Measurements from ENCODE around the gene SLC7A11. TPM values are rescaled to one million over a fixed set of nuclear protein-coding genes. Genes with fewer than 3 reads are reported as not detected.

The SLC7A11 gene
- total RNA-seq, 4 donors from 2014 or later = 6.2 to 39.8 (median 8.8) TPM

DNA sequence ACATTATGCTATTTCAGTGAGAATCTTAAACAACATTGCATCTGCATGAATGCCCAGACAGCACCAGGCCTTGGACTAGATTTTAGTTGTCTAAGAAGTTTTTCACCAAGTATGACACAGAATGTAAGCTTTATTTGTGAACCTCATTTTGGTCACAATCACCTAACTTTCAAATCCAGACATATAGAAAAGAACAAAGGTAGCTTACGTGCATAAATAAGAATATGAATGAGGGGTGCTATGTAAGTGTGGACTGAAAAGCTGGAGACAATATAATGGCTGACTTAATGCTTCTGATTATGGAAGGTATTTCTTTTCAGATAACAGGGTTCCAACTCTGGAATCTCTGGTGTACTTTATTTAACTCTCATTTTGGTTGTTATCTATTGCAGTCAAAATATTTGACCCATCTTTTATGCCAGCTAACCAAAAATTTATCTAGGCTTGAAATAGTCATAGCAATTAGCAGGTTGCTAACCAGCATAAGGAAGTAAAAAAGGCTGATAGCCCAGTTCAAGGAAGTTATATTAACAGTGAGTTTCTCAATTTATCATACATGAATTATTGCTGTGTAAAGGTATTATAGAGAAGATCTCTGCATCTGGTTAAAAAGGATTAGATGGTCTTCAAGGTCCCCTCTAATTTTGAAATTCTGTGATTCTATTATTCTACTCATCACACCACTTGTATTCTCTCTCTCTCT is 36.5 kb downstream of the SLC7A11 start:
- Histone ChIP-seq H3K27me3 (no peaks in the 10 kb centered on the region), H3K4me1 (no peaks in the 10 kb centered on the region), H3K4me3 (replicated peaks in 1 of 3) (no peak overlapping the region), H3K36me3 (no peaks in the 10 kb centered on the region), H3K9me3 (no peaks in the 10 kb centered on the region), H3K27ac (no peak overlapping the region)
- WGBS, 2 donors = 98% methylated on average over 1 of the region's 1 CpG
- no peak for DNase-seq
- intact Hi-C loops (cut with DNase I) = no loop called here
- TF ChIP-seq POLR2A (IDR thresholded peaks at IDR 0.05) = no peak

GRCh38 chr4:138204507-138204906 is 37.6 kb downstream of the SLC7A11 start:
- intact Hi-C loops (cut with DNase I) = no loop called here
- Histone ChIP-seq H3K36me3 (no peaks in the 10 kb centered on the region), H3K4me3 (replicated peaks in 1 of 3) (no peak overlapping the region), H3K4me1 (peaks cover 6 to 7% of the 10 kb centered on the region in 2 donors), H3K9me3 (no peaks in the 10 kb centered on the region), H3K27ac (no peak overlapping the region), H3K27me3 (no peaks in the 10 kb centered on the region)
- WGBS, 2 donors = 89 to 94% methylated on average over 5 of the region's 5 CpGs
- TF ChIP-seq POLR2A (IDR thresholded peaks at IDR 0.05) (no peak), CTCF (IDR thresholded peaks at IDR 0.05) (no peak)
- no peak for DNase-seq

DNA sequence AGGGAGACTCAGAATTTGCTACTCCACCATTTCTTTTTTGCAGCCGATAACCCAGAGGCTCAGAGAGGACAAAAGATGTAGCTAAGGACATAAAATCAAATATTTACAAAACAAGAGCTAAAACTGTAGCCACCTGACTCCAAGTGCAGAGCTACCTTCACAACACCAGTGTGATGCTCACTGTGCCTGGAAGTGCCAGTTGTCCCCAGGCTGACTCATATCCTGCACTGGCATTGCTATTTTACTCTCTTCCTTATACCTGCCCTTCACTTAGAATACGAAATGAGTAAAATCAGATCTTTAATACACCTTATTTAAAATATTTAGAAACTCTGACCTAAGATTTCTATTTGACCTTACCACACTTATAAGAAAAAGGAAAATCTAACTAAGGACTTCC is 39.5 kb downstream of the SLC7A11 start:
- no peaks in the 10 kb centered on the region for H3K27me3 ChIP-seq
- no peak overlapping the region for H3K27ac ChIP-seq
- intact Hi-C loops (cut with DNase I) = no loop called here
- TF ChIP-seq CTCF (IDR thresholded peaks at IDR 0.05) = no peak
- no peak for TF ChIP-seq POLR2A (IDR thresholded peaks at IDR 0.05)
- 85 to 93% methylated on average over 2 of the region's 2 CpGs for WGBS, 2 donors
- no peaks in the 10 kb centered on the region for H3K9me3 ChIP-seq
- H3K36me3 ChIP-seq = no peaks in the 10 kb centered on the region
- no peak overlapping the region for H3K4me3 ChIP-seq (replicated peaks in 1 of 3)
- DNase-seq = no peak
- H3K4me1 ChIP-seq = peaks cover 13 to 14% of the 10 kb centered on the region in 2 donors

DNA sequence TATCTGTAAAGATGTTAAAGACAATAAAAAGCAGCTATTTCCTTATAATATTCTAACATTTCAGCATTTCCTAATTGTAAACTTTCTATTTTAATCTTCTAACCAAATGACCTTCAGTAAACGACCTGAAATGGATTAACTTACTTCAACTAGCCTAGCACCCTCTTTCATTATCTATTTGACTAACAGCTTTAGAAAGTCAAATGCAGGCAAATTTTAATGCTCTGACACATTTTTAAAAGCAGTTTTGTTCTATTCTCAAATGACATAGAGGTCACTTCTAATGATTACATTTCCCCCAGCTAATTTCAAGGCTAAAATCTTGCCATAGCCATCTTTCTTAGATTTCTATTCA is 41.9 kb downstream of the SLC7A11 start:
- 32 to 38% methylated on average over 1 of the region's 1 CpG for WGBS, 2 donors
- no peak overlapping the region for H3K4me3 ChIP-seq (replicated peaks in 1 of 3)
- H3K27ac ChIP-seq = peak overlapping the region; percentile 69 to 84 (median 82)
- no peaks in the 10 kb centered on the region for H3K27me3 ChIP-seq
- DNase-seq = no peak
- H3K9me3 ChIP-seq = no peaks in the 10 kb centered on the region
- peaks cover 23 to 24% of the 10 kb centered on the region in 2 donors for H3K4me1 ChIP-seq
- no peak for TF ChIP-seq POLR2A (IDR thresholded peaks at IDR 0.05)
- no peak for TF ChIP-seq CTCF (IDR thresholded peaks at IDR 0.05)
- intact Hi-C loops (cut with DNase I) = no loop called here
- no peaks in the 10 kb centered on the region for H3K36me3 ChIP-seq

DNA sequence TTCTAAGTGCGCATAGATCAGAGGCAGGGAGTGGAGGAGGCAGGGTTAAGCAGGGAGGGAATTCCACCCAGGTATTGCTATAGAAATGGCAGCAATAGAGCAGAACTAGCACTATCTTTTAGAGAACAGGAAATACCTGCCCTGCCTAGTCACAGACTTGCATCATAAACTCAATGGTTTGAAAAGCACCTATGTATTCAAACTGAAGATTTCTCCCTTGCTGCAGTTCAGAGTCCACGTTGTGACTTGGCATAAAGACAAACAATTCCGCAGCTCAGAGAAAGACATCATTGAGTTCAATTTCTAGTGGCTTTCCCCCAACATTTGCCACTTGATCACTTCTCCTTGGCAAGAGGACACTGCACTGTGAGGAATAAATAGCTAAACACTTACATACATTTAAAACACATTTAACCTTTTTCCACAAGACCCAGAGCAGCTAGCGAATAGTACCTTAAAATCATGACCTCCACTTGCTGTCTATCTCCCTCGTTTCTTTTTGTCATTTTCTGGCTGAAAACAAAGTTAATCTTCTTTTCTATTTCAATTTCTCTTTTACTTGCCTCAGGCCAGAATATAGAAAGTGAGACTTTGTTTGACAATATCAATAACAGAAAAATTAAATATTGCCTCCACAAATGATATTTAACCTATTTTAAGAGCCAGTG is 42.4 kb downstream of the SLC7A11 start:
- Histone ChIP-seq H3K27me3 (no peaks in the 10 kb centered on the region), H3K4me3 (replicated peaks in 1 of 3) (no peak overlapping the region), H3K36me3 (no peaks in the 10 kb centered on the region), H3K27ac (peak overlapping the region; percentile 70 to 84 (median 82)), H3K4me1 (peaks cover 23 to 24% of the 10 kb centered on the region in 2 donors), H3K9me3 (no peaks in the 10 kb centered on the region)
- intact Hi-C loops (cut with DNase I) = no loop called here
- DNase-seq = peak; percentile 38 to 42
- 23 to 26% methylated on average over 5 of the region's 5 CpGs for WGBS, 2 donors
- TF ChIP-seq POLR2A (IDR thresholded peaks at IDR 0.05) (peak in 1 of 2 donors; percentile 33), CTCF (IDR thresholded peaks at IDR 0.05) (no peak)

All from thyroid gland (tissue), 4 donors.